DMS153 treated with DMSO at 0.1 percent for 48 hours (cell line): ENCODE data around the gene HOXA10.

Experiments
- DNase-seq: peaks from one replicate; lab custom pipeline; 2025; ENCODE audit not compliant: unreplicated experiment; lab: John Stamatoyannopoulos, UW

Gene HOXA10

DNA sequence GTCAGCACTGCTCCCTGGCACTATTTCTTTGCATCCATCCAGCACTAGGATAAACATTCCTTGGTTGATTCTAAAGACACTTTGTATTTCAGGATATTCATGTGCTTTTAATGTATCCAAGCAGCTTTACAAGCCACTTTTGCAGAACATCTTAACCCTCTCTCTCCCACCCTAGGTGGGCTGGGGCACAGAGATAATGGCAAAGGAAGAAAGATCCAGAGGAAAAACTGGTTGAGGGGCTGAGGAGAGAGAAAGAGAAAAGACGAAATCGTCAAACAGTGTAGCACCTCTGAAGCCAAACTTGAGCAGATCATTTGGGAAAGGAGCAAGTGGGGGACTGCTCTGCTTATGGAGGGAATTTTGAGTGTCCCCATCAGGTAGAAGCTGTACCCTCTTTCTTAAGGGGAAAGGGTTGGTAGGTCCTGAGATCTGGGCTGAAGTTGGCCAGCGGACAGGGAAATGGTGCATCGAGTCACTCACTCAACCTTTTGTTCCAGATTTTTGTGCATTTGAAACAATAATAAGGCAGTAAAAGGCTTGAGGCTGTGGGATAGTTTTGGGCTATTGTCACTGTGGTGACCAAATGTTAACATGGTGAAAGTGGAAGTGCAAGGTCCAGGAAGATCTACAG lies 30.0 kb upstream of the HOXA10 start:
- DNase-seq: no peak

DNA sequence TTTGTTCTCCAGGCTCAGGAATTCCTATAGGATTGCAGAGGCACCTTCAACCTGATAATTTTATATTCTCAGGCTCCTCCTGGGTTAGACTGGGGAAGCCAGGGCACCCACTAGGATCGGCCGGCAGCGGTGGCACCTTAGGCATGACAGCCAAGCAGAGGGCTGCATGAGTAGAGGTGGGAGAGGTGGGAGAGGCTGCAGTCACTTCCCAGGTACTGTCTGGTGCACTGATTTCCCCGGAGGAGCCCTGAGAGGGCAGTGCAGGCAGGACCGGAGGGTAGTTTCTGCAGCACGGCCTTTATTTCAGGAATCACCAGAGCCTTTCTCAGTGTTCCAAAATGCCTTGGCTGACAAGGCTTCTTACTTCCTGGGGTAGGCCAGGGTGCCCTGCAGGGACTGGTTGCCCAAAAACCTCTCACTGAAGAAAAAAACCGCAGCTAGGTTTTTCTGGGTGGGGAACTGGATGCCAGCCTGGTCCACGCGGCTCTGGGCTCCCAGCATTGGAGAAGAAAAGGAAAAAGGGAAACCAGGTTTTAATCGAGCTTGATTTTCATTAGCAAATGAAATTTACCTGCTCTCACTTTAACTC lies 29.3 kb upstream of the HOXA10 start:
- DNase-seq: no peak

DNA sequence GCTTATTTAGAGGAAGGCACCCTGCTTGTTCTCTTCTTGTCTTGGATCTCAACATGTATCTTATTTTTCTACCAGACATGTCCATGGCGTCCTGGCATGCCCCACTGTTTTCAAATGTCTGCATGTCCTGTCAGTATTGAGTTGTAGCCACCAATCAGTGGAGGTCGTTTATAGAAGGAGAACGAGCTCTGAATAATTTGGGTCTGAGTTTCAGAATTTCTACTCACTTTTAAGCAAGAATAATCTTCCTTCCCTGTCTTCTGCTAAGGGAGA lies 28.7 kb upstream of the HOXA10 start:
- no peak for DNase-seq

DNA sequence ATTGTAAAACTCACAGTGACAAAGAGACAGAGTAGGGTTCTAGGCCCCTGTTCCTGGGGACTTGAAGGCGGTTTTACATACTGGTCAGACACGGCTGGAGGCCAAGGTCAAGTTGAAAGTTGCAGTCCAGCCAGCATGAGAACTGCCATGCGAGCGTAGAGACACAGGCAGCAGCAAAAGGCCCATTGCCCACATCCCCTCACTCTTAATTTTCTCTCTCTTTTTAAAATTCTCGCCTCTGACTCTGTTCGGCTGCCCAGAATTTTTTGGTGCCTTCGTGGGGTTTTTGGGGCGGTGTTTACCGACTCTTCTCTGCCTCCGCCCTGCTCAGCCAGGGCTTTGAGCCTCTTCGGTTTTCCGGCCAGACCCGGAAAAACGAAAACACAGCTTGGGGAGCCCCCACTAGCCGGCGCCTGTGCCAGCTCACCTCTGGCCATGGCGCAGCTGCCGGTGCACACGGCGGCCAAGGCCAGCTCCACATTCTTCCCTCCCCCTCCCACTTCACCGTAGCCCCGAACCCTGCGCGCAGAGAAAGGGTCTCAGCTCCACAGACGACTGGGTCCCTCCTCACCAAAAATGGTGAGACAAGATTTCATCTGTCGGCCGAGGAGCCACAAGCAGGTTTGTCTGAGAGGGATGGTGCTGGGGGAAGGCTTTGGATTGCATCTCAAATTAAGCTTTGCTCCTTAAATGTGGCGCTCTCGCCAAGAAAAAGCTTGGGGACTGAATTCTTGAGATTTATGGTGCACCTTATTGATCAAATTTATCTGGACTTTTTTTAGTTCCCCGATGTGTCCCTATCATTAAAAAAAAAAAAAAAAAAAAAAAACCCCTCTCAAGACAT lies 28.1 kb upstream of the HOXA10 start:
- DNase-seq: no peak

DNA sequence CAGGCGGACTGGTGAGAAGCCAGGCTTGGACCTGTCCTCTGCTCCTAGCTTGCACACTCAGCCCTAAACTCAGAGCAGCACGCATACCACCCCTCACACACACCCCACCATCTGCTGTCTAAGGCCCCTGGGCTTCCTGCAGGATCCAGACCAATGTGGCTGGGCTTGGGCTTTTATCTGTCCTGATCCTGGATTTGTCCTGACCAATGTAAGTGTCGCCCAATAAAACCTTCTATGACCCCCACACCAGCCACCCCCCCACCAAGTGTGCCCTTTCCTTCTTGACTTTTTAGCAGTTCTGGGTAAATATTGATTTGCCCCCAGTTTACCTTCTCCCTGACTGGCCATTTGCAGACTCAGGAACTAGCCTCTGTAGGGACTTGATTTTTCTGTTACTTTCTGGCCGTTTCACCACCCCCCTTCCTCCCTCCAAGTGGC lies 27.5 kb upstream of the HOXA10 start:
- no peak for DNase-seq

DNA sequence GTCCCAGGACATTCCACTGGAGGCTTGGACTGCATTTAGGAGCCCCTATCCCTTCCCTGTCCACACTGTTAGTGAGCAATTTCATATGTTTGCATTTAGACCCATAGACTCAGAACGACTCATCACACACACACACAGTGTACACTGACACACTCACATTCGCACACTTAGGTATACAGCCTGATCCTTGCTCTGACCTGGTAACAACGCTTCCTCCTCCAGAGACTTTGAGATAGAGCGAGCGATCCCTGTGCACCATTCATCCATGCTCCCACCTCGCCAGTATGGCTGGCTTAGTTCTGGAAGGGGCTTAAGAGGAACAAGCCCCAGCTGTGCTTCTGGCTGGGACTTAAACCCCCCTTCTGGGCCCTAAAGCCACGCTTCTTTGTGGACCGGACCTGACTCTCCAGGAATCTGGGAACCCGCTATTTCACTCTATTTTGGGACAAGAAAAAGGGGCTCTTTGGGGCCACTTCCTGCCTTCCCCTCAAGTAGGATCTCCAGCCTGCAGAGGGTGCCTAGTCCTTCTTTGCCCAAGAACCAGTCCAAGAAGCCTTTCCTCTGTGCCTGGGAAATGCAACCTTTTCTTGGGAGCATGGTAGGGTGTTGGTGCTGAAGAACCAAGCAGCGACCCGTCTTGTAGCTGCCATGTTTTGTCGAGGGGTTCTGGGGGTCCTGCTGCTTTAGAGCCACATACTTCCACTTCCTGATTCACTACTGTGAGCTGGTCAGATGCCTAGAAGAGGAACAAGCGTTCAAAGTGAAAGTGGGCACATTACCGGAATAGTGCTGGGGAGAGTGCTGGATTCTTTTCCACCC lies 26.9 kb upstream of the HOXA10 start:
- no peak for DNase-seq

DNA sequence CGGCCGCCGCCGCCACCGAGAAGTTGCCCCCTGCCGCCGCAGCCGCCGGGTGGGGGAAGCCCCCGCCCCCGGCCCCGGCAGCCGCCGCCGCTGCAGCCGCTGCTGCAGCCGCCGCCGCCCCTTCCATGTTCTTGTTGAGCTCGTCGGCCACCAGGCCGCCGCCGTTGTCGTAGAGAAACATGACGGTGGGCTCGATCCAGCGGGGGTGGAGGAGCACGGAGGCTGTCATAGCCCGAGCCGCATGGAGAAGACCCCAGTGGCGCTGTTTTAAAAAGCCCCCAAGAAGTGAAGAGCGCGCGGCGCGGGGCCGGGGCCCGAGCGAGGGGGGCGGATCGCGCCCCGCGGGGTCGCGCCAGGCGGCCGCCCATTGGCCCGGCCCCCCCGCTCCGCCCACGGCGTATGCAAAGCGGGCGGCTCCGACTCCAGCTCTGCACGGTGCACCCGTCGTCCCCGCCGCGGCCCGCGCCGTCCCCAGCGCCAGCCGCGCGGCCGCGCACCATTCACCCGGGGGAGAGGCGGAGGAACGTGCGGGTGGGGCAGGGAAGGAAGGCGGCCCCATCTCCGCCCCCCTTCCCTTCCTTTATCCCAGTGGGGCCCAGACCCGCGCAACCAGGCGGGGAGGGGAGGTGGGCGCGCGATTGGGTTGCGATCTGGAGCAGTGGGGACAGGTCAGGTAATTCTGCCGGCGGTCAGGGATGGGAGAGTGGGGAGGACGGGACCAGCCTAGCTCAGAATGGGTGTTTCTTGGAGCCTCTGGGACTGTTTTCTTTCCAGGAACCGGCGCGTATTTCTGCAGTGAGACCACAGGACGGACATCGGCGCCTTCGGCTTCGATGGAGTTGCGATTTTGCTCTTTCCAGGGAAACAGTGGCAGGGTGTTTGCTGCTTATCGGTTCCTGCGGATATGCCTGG lies 26.0 kb upstream of the HOXA10 start, which contains the start of gene HOXA13:
Gene HOXA13, minus strand, starts transcription at position 243 of the 912 bp plus-strand sequence. Its CDS starts 14 bp downstream, at position 229.
- peak; percentile 76 for DNase-seq

DNA sequence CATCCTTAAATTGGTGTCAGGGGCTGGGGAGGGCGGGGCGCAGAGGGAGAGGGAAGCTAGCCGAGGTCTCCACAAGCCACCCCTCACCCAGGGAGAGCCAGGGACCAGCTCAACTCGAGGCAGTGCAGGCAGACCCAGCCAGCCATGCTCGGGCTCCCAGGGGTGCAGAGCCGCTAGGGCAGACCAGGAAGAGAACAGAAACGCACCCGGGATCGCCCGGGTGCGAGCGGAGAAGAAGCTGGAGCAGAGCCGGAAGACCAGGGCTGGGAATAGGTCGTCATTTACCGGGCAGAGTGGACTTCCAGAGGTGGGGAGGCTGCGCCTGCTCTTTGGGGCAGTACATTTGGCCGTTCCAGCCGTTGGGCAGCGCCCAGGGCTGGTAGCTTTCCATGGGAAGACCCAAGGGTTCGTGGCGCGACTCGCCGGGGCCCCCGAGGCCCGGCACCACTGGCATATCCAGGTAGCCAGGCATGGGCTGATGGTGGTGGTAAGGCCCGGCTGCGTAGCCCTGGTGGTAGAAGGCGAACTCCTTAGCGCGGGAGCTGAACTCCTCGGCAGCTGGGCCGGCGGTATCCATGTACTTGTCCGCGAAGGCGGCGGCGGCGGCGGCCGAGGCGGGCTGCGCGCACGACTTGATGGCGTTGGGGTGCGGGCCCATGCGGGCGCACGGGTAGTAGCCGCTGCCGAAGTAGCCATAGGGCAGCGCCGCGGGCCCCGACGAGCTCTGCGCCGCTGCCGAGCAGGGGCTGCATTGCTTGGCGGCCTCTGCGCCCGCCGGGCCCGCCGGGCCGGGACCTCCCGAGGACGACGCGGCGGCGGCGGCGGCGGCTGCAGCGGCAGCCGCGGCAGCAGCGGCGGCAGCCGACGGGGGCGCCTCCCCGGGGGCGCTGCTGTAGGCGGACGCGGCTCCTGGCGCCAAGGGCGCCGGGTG lies 25.0 kb upstream of the HOXA10 start:
- no peak for DNase-seq

DNA sequence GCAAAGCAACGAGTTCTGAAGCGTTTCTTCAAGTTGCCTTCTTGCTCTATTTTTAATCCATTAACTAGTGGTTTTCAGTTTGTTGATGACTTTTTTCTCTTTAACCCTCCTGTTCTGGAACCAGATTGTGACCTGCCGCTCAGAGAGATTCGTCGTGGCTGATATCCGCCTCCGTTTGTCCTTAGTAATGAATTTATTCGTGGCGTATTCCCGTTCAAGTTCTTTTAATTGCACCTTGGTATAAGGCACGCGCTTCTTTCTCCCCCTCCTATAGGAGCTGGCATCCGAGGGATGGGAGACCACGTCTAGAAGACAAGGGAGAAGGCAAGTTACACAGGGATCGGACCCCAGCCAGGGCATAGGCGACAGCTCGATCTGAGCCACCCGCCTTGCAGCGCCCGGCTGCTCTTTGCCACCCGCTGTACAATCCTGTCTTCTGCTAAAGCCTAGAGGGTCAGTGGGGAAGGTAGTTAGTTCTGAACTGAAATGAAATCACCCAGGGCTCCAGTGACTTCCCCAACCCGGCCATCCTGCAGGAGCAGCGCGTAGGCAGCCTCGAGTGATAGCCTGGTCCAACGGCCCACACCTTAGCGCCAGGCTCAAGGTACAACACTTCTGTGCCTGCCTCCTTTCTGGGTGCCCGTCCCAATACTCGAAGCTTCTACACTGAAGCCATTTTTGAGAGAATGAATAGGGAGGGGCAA lies 24.2 kb upstream of the HOXA10 start:
- DNase-seq: no peak

DNA sequence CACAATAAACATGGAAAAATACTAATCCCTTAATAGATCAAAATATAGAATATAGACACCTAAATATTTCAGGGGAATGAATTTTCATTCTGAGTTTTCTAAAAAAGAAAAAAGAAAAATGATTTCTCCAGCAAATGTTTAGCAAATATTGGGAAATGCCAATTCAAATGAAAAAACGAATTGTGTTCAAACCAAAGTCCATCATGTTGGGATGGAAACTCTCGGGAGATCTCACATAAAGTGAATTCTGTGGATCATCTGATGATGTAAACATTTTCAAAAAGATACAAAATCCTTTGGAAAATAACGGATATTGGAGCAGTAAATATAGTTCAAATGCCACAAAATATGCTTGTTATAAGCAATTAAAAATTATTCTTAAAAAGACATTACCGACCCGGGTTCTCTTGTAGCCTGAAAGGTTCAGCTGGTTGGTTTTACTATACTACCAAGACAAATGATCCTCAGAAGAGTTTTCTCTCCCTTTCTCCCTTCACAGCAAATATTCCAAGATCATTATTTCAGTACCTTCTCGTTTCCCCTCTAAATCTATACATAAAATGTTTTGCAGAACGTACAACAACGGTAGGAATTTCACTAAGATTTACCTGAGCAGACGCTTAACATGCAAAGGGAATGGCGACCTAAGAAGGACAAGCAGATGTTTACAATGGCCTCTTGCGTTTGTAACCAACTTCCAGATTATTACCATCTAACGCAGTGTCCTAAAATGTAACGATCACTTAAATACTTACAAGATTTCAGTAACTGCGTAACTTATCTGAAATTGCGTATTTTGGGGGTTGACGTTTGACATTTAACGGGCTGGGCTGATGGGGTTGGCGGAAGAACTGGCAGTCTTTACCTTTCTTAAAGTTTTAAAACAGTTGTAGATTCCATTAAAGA lies 23.3 kb upstream of the HOXA10 start:
- DNase-seq: no peak

DNA sequence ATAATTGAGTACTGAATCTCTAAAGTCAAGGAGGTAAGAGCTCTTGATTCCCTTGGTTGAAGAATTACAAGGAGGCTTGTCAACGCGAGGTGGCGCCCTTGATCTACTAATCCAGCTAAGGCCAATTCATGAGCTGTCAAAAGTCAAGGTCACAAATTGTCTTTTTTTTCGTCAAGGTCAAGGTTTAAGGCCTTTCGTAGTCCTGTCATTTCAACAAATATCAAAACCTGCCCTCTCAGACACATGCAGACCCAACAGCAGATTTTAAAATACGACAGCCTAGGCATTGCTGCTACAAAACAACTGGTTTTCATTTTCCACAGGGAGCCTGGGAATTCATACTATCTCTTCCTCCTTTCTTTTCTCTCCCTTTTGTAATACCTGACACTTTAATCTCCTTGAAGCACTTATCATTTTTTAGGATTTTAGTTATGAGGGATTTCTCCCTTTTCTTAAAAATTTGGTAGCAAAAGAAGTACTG lies 22.2 kb upstream of the HOXA10 start:
- peak; percentile 88 for DNase-seq

DNA sequence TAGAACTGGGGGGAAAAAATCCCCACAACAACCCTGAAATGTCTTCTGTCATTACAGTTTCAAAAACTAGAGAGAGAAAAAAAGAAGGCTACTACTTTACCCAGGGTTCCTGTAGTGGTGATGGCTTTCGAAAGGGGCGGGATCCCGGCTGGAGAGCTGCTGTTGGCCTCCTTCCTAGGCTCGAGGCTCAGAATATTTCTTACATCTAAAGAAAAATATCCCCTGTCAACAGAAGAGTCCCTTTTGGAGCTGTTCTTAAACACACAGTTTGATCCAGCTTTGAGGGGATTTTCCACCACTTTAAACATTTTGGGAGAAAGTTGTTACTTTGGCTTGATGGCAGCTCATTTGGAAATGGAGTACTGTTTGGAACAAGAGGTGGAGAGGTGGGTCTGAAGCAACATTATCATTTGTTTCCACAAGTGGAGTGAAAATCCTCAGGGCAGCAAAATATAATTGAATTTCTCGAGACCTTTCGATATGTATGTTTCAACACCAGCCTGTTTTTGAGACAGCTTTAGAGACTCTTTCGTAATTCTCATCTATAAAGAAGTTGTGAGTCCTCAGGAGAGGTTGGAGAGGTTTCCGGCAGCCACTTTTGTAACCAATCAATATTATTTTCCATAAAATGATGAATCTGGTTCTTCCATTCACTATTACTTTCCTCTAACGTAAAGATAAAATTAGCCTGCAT lies 20.7 kb upstream of the HOXA10 start:
- no peak for DNase-seq

DNA sequence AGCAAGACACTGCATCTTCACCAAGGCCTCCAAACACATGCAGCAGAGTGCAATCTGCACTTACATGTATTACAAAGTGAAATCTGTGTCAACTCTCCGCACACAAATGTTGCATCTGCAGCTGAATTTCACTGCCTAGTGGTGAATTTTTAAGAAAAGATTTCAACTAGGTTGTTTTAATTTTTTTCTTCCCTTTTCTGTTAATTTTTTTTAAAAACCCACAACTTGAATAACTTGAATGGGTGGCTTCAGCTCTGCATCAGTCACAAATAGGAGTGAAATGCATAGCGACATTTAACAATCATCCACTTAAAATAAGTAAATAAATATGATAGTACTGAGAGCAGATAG lies 19.9 kb upstream of the HOXA10 start:
- no peak for DNase-seq

DNA sequence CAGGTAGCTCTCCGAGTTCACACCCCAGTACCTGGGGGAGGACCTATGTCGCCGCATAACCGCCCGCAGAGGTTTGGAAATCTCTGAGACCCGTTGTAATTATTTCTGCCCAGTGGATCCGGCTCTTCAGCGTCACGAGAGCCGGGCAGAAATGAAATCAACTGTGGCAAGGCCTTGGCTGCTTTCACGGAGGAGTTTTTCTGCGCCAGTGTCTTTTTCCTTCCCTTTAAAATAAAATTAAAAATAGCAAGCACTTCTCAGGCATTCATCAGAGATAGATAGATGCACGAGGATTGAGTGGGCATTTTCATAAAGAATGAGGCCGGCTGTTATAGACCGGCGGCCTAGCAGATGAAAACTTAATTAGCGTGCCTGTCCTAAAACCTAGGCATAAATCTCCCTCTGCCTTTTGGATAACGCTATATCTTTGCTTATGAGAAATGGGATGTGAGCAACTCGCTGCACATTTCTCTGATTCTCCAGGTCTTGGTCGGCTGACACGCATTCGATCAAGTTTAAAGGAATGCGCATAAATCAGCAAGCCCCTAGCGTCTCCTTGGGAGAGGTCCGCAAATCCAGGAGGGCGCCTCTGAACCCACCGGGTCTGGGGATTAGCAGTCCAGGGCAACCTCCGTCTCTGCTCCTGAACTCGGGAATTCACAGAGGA lies 19.3 kb upstream of the HOXA10 start:
- DNase-seq: no peak

DNA sequence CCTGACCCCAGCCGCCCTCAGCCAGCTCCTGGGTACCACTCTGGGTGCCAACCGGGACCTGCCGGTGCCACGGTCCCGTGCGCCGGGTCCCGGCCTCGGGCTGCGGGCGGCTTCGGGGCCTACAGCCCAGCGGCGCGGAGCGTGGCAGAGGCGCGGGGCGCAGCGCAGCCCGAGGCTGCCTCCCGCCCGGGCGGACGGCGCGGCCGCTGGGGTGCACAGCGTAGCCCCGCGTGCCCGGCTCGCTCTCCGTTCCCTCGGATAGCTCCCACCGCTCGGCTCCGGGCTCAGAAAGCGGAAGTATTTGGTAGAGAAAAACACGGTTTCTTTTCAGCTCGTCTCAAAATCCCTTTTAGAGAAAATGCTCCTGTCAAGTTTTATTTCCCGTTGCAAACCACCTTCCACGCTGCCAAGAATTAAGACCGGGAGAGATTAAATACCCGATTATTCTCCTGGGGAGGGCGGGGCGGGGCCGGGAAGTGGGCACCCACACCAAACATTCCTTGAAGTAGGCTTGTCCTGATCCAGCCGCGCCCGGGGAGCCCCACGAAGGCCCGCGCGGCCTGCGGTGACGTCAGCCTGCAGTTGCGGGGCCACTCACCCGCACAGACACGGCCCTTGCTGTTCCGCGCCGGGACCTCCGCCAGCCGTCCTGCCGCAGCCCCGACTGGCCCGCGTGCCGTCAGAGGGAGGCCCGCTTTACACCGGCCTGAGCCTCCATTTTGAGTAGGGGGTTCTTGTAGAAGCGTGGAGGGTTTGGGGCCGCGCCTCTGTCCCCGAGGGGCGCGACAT lies 18.6 kb upstream of the HOXA10 start:
- no peak for DNase-seq
